ENCODE measurements around the gene RWDD3.

Gene RWDD3

GRCh38 chr1:95286479-95286878 lies 52.5 kb downstream of the RWDD3 start:
- DNase-seq, result no peak

GRCh38 chr1:95287081-95287480 lies 53.1 kb downstream of the RWDD3 start:
- no peak for DNase-seq

GRCh38 chr1:95287825-95288224 lies 53.8 kb downstream of the RWDD3 start:
- DNase-seq, result no peak

All from stimulated activated CD4-positive, alpha-beta T cell treated with anti-CD3 and anti-CD28 coated beads, Interleukin-4, amount 100 ng/mL, for 4 hours (primary cell).